Keratinocyte (primary cell): ENCODE measurements around the gene NEUROG1. TPM values are rescaled to one million over a fixed set of nuclear protein-coding genes. Genes with fewer than 3 reads are reported as not detected.

Experiments
- DNase-seq: peaks from one replicate; pipeline ENCODE4 v3.0.0-alpha.2; 2011; ENCODE audit warnings: low read depth, missing footprints, low spot score
- FAIRE-seq: peaks from 2 replicates; lab custom pipeline; 2011; peaks lifted over from hg19 to GRCh38; lab: Jason Lieb, UNC
- H2AFZ ChIP-seq: 2 replicates; pipeline ENCODE4 v1.6.0; 2012; ENCODE audit warnings: low read length, control low read depth, inconsistent platforms; ENCODE audit not compliant: control insufficient read depth
- H3K27ac ChIP-seq: 2 replicates; pipeline ENCODE4 v1.5.1; 2011; ENCODE audit warnings: low read length; ENCODE audit not compliant: control insufficient read depth, insufficient read depth
- H3K27me3 ChIP-seq: 3 replicates; pipeline ENCODE4 v1.6.0; 2011; ENCODE audit warnings: low read length; ENCODE audit not compliant: control insufficient read depth, insufficient read depth; ENCODE audit errors: extremely low read depth
- H3K36me3 ChIP-seq, 2 experiments: 2 replicates in 1 of 2; 3 replicates in 1 of 2; pipeline ENCODE4 v1.5.1; 2011; ENCODE audit warnings: low read length in 2 of 2, mild to moderate bottlenecking in 1 of 2; ENCODE audit not compliant: control insufficient read depth in 2 of 2, insufficient read depth in 2 of 2; ENCODE audit errors: extremely low read depth in 1 of 2
- H3K4me1 ChIP-seq: 3 replicates; pipeline ENCODE4 v1.5.1; 2011; ENCODE audit warnings: low read length; ENCODE audit not compliant: control insufficient read depth, insufficient read depth; ENCODE audit errors: extremely low read depth
- H3K4me2 ChIP-seq: 3 replicates; pipeline ENCODE4 v1.6.0; 2011; ENCODE audit warnings: low read depth, low read length; ENCODE audit not compliant: control insufficient read depth, insufficient read depth; ENCODE audit errors: extremely low read depth
- H3K4me3 ChIP-seq, 3 experiments: fragments of 200-600 bp in 1 of 3; sonication (generic) in 1 of 3; 2 replicates in 2 of 3; 3 replicates in 1 of 3; pipeline ENCODE4 v1.5.1; 2011 to 2016; ENCODE audit warnings: low read length in 3 of 3, mild to moderate bottlenecking in 3 of 3, control low read depth in 2 of 3, inconsistent platforms in 1 of 3, low read depth in 1 of 3, mixed read lengths in 1 of 3, mixed run types in 1 of 3, moderate library complexity in 1 of 3; ENCODE audit not compliant: control insufficient read depth in 2 of 3, insufficient read depth in 2 of 3; ENCODE audit errors: extremely low read depth in 1 of 3
- H3K79me2 ChIP-seq: 2 replicates; pipeline ENCODE4 v1.6.0; 2012; ENCODE audit warnings: low read length; ENCODE audit not compliant: control insufficient read depth, insufficient read depth
- H3K9ac ChIP-seq: 3 replicates; pipeline ENCODE4 v1.6.0; 2011; ENCODE audit warnings: low read length; ENCODE audit not compliant: control insufficient read depth, insufficient read depth; ENCODE audit errors: extremely low read depth
- H3K9me1 ChIP-seq: 3 replicates; pipeline ENCODE4 v1.6.0; 2011; ENCODE audit warnings: low read length; ENCODE audit not compliant: control insufficient read depth, insufficient read depth; ENCODE audit errors: extremely low read depth
- H3K9me3 ChIP-seq: 2 replicates; pipeline ENCODE4 v1.5.1; 2012; ENCODE audit warnings: low read depth, low read length; ENCODE audit not compliant: control insufficient read depth
- H4K20me1 ChIP-seq: 3 replicates; pipeline ENCODE4 v1.6.0; 2011; ENCODE audit warnings: low read length; ENCODE audit not compliant: control insufficient read depth, insufficient read depth; ENCODE audit errors: extremely low read depth
- EZH2 ChIP-seq: IDR thresholded peaks from one replicate; pipeline ENCODE4 v1.6.1; 2012; ENCODE audit warnings: inconsistent platforms, mild to moderate bottlenecking, low read length, moderate library complexity
- dilution Hi-C: fragments of 300-500 bp; cut with MboI; formaldehyde crosslinking; loops from one replicate; pipeline ENCODE4 v1.7.0; 2020; ENCODE audit warnings: low sequenced_read_pairs; ENCODE audit not compliant: extremely low pct_ligation_motif_present
- polyA plus RNA-seq, 5 experiments: library from polyadenylated mRNA; depleted of rRNA in 3 of 5; stranded (reverse) in 3 of 5; stranded (forward) in 1 of 5; unstranded in 1 of 5; fragments of >200 nt; gene quantifications; 1 replicate in 1 of 5; 2 replicates in 3 of 5; 3 replicates in 1 of 5; pipeline versions ENCODE4 v1.2.1 to v1.2.3, GENCODE V29; 2011 to 2012; ENCODE audit warnings: missing spikeins in 2 of 5, low read depth in 1 of 5, low replicate concordance in 1 of 5
- TF ChIP-seq, protein P1 (sequence below), 3 experiments: IDR thresholded peaks in 1 of 3; conservative IDR thresholded peaks in 1 of 3; optimal IDR thresholded peaks in 1 of 3; 2 replicates in 2 of 3; 3 replicates in 1 of 3; pipeline versions ENCODE3 to v1.5.1; 2011; ENCODE audit warnings: low read length in 3 of 3, mild to moderate bottlenecking in 3 of 3, moderate library complexity in 2 of 3, control low read depth in 1 of 3, inconsistent platforms in 1 of 3; ENCODE audit not compliant: insufficient read depth in 2 of 3; ENCODE audit errors: extremely low read depth in 1 of 3

NEUROG1 gene
- polyA plus RNA-seq, 1 donor (not counting 4 experiments of a cell fraction or from before 2014, with no cell fraction given) = not detected

DNA sequence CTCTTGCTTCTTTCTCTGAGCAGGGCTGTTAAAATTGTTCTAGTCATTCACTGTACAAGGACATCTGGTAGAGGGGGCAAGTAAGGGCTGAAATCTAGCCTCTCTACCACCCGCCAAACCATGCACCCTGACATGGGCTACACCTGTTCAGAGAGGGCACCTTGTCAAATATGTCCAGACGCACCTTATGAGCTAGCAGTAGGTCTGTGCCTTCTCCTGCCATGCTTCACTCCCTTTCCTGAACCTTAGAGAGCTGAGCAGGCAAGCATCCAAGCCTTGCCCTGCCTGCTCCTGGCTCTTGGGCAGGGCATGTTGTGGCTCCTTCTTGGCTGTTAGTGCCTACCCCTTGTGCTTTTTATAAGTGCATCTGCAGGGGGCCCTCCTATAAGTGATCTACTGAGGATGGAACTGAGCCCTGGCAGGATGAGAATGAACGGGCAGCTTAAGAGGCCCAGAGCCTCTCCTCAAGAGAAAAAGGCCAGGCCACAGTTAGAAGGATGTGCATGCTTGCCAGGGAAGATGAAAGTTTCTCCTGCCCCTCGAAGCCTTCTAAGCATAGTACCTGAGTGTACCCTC is 3.8 kb upstream of the NEUROG1 start:
- DNase-seq = no peak
- no peak overlapping the region for H3K4me2 ChIP-seq
- no peak overlapping the region for H2AFZ ChIP-seq
- H3K4me1 ChIP-seq = peaks cover 10% of the 10 kb centered on the region
- FAIRE-seq = no peak
- dilution Hi-C loops = no loop called here
- H4K20me1 ChIP-seq = no peaks in the 10 kb centered on the region
- no peak for TF ChIP-seq EZH2
- TF ChIP-seq, protein P1, sequence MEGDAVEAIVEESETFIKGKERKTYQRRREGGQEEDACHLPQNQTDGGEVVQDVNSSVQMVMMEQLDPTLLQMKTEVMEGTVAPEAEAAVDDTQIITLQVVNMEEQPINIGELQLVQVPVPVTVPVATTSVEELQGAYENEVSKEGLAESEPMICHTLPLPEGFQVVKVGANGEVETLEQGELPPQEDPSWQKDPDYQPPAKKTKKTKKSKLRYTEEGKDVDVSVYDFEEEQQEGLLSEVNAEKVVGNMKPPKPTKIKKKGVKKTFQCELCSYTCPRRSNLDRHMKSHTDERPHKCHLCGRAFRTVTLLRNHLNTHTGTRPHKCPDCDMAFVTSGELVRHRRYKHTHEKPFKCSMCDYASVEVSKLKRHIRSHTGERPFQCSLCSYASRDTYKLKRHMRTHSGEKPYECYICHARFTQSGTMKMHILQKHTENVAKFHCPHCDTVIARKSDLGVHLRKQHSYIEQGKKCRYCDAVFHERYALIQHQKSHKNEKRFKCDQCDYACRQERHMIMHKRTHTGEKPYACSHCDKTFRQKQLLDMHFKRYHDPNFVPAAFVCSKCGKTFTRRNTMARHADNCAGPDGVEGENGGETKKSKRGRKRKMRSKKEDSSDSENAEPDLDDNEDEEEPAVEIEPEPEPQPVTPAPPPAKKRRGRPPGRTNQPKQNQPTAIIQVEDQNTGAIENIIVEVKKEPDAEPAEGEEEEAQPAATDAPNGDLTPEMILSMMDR (optimal IDR thresholded peaks at IDR 0.05 in 1 of 3, IDR thresholded peaks at IDR 0.05 in 1 of 3, conservative IDR thresholded peaks at IDR 0.05 in 1 of 3; ENCODE audit: extremely low read depth in 1 of 3, insufficient read depth in 2 of 3, low read length in 3 of 3) = no peak
- H3K9ac ChIP-seq = no peak overlapping the region
- H3K36me3 ChIP-seq = no peaks in the 10 kb centered on the region
- no peaks in the 10 kb centered on the region for H3K9me1 ChIP-seq
- H3K27ac ChIP-seq = no peak overlapping the region
- H3K9me3 ChIP-seq = no peaks in the 10 kb centered on the region
- H3K27me3 ChIP-seq = peaks cover 75% of the 10 kb centered on the region
- H3K79me2 ChIP-seq = no peaks in the 10 kb centered on the region
- H3K4me3 ChIP-seq = no peak overlapping the region

DNA sequence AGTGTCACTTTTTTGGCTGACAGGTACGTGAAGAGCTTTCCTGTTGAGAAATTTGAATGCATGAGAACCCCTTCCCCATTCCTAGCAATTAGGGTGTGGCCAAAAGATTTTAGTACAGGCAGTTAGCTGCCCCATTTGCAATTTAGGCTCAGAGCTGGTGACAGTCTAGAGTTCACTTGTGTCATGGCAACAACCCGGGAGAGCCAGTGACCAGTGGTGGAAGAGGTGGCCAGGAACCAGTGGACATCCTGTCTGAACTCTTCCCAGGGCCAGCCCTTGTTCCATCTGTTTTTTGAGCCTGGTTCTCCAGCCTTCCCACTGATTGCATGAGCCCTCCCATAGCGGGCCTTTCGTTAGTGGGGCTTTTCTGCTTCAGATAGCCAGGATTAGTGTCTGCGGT is 2.5 kb upstream of the NEUROG1 start:
- no peak overlapping the region for H3K9ac ChIP-seq
- no peak overlapping the region for H3K4me2 ChIP-seq
- H3K9me1 ChIP-seq = no peaks in the 10 kb centered on the region
- TF ChIP-seq EZH2 = no peak
- TF ChIP-seq, protein P1 (optimal IDR thresholded peaks at IDR 0.05 in 1 of 3, IDR thresholded peaks at IDR 0.05 in 1 of 3, conservative IDR thresholded peaks at IDR 0.05 in 1 of 3; ENCODE audit: extremely low read depth in 1 of 3, insufficient read depth in 2 of 3, low read length in 3 of 3) = no peak
- no peak overlapping the region for H3K4me3 ChIP-seq
- no peaks in the 10 kb centered on the region for H3K9me3 ChIP-seq
- FAIRE-seq (no peak), DNase-seq (no peak)
- dilution Hi-C loops = no loop called here
- no peaks in the 10 kb centered on the region for H3K79me2 ChIP-seq
- H3K4me1 ChIP-seq = peaks cover 5% of the 10 kb centered on the region
- no peak overlapping the region for H3K27ac ChIP-seq
- no peak overlapping the region for H2AFZ ChIP-seq
- H3K27me3 ChIP-seq = peaks cover 72% of the 10 kb centered on the region
- H4K20me1 ChIP-seq = no peaks in the 10 kb centered on the region
- no peaks in the 10 kb centered on the region for H3K36me3 ChIP-seq
